DMS114 treated with DMSO at 0.1 percent for 48 hours (cell line): ENCODE measurements around the gene ANKRD33B.

Experiments
- DNase-seq: peaks from one replicate; lab custom pipeline; 2025; ENCODE audit not compliant: unreplicated experiment; lab: John Stamatoyannopoulos, UW

ANKRD33B gene

GRCh38 chr5:10577371-10578292 lies 13.8 kb downstream of the ANKRD33B start:
- no peak for DNase-seq

- no peak for DNase-seq
These were observed 14.4 kb downstream of the ANKRD33B start for GRCh38 chr5:10578293-10578665.

- no peak for DNase-seq
These were observed 15.0 kb downstream of the ANKRD33B start for GRCh38 chr5:10578869-10579268.

- no peak for DNase-seq
These were observed 16.0 kb downstream of the ANKRD33B start for GRCh38 chr5:10579536-10580521.

- no peak for DNase-seq
These were observed 16.9 kb downstream of the ANKRD33B start for GRCh38 chr5:10580531-10581423.

- DNase-seq: no peak
These were observed 17.5 kb downstream of the ANKRD33B start for GRCh38 chr5:10581424-10581748.

- no peak for DNase-seq
These were observed 18.1 kb downstream of the ANKRD33B start for GRCh38 chr5:10581867-10582511.

- DNase-seq: no peak
These were observed 18.6 kb downstream of the ANKRD33B start for GRCh38 chr5:10582512-10582897.

GRCh38 chr5:10583663-10584572 lies 20.0 kb downstream of the ANKRD33B start:
- no peak for DNase-seq

GRCh38 chr5:10584714-10585517 lies 21.0 kb downstream of the ANKRD33B start:
- DNase-seq: no peak

- DNase-seq: no peak
These were observed 21.6 kb downstream of the ANKRD33B start for GRCh38 chr5:10585518-10585915.

- DNase-seq: no peak
These were observed 22.1 kb downstream of the ANKRD33B start for GRCh38 chr5:10586008-10586407.

GRCh38 chr5:10586555-10586954 lies 22.7 kb downstream of the ANKRD33B start:
- DNase-seq: no peak

- DNase-seq: no peak
These were observed 24.4 kb downstream of the ANKRD33B start for GRCh38 chr5:10588109-10588775.

GRCh38 chr5:10588779-10589447 lies 25.0 kb downstream of the ANKRD33B start:
- no peak for DNase-seq

GRCh38 chr5:10590226-10590999 lies 26.5 kb downstream of the ANKRD33B start:
- DNase-seq: no peak

GRCh38 chr5:10591159-10591558 lies 27.3 kb downstream of the ANKRD33B start:
- DNase-seq: no peak
